ENCODE measurements around the gene UBL4A. TPM values are rescaled to one million over a fixed set of nuclear protein-coding genes. Genes with fewer than 3 reads are reported as not detected.
A peak's percentile ranks its signal among the peaks of the same experiment; 100 is the strongest.

The UBL4A gene
- polyA plus RNA-seq (2012; rRNA removed), result 27.4 and 27.8 TPM in 2 replicates
- 14.0 and 22.7 TPM in 2 replicates for polyA plus RNA-seq (2012; cell fraction: cytosol; rRNA removed)
- 15.0 and 21.3 TPM in 2 replicates for polyA plus RNA-seq (2012; cell fraction: nucleus; rRNA removed)

- Histone ChIP-seq H2AFZ (ENCODE audit: low read depth) (peak within 1 kb of the TSS; percentile 63; the same call in 1 of the 2 replicates), H3K36me3 (replicated peaks in 1 of 2; ENCODE audit: control insufficient read depth in 1 of 2, insufficient read depth in 2 of 2, low read length in 1 of 2) (peaks cover 0 to 14% of the 10 kb centered on the region in 2 experiments), H4K20me1 (ENCODE audit: insufficient read depth) (no peaks in the 10 kb centered on the region), H3K9me3 (no peaks in the 10 kb centered on the region), H3K79me2 (ENCODE audit: insufficient read depth) (peaks cover 19% of the 10 kb centered on the region; the same call in 1 of the 2 replicates), H3K27ac (ENCODE audit: low read depth in 2 of 2, low read length in 1 of 2) (peak within 1 kb of the TSS; percentile 20 to 77; a peak in 3 of 4 replicates), H3K4me2 (peak within 1 kb of the TSS; percentile 80), H3K4me3 (ENCODE audit: low read depth in 2 of 2, low read length in 1 of 2) (peak within 1 kb of the TSS; percentile 56 to 63), H3K27me3 (ENCODE audit: insufficient read depth) (0 out of 2 replicates have a peak, but pooled peaks cover 10% of the 10 kb centered on the region), H3F3A (replicated peaks; ENCODE audit: insufficient read depth) (no peaks in the 10 kb centered on the region), H3K9me2 (no peaks in the 10 kb centered on the region), H3K9ac (peak within 1 kb of the TSS; percentile 49; the same call in 1 of the 2 replicates), H3K4me1 (ENCODE audit: control insufficient read depth in 1 of 2, insufficient read depth in 2 of 2, low read depth in 1 of 2, low read length in 1 of 2) (peaks cover 0 to 17% of the 10 kb centered on the region in 2 experiments; a peak in 1 of 4 replicates)
- DNase-seq, result peak; percentile 86
- CTCF ChIA-PET, result interaction anchor here (1.1 to 1.4 kb wide), 3 partner anchors 27 to 87 kb away, joined by 3 to 4 read pairs (median 4); no protein-coding TSS in a partner anchor
- TF ChIP-seq NFIC (IDR thresholded peaks at IDR 0.05; ENCODE audit: borderline replicate concordance), result no peak
- 0% methylated on average over 1 of the region's 95 CpGs for WGBS (ENCODE audit: low lambda C conversion rate)
- POLR2A ChIA-PET, result interaction anchor here (1.5 to 2.4 kb wide), 4 partner anchors 8 to 89 kb away, joined by 4 to 8 read pairs (median 6); partner anchors contain the start of genes LAGE3 and RPL10
These were observed at the start of gene UBL4A for GRCh38 chrX:154486396-154487207. Gene UBL4A (minus strand): TSS chrX:154486615. CDS start chrX:154486584, 31 bp downstream.

GRCh38 chrX:154535892-154536291 is 49.5 kb upstream of the UBL4A start:
- 60% methylated on average over 1 of the region's 9 CpGs for WGBS (ENCODE audit: low lambda C conversion rate)
- H3K4me1 ChIP-seq (ENCODE audit: control insufficient read depth in 1 of 2, insufficient read depth in 2 of 2, low read depth in 1 of 2, low read length in 1 of 2), result peaks cover 0 to 10% of the 10 kb centered on the region in 2 experiments; a peak in 1 of 4 replicates
- POLR2A ChIA-PET, result no interaction called here

More at GRCh38 chrX:154535892-154536291, 49.5 kb upstream of the UBL4A start:
- H3K4me2 ChIP-seq, result no peak overlapping the region
- H3K36me3 ChIP-seq (replicated peaks in 1 of 2; ENCODE audit: control insufficient read depth in 1 of 2, insufficient read depth in 2 of 2, low read length in 1 of 2), result peaks cover 3 to 20% of the 10 kb centered on the region in 2 experiments
- no peaks in the 10 kb centered on the region for H3K9me3 ChIP-seq
- no peak for DNase-seq
- no peak for TF ChIP-seq MEF2A (IDR thresholded peaks at IDR 0.05; ENCODE audit: borderline replicate concordance, low read depth)
- TF ChIP-seq NRF1 (IDR thresholded peaks at IDR 0.05; ENCODE audit: low read depth, low read length), result no peak
- TF ChIP-seq RXRA (IDR thresholded peaks at IDR 0.05; ENCODE audit: borderline replicate concordance, low read depth), result no peak
- TF ChIP-seq RCOR1 (IDR thresholded peaks at IDR 0.05; ENCODE audit: low read length), result no peak
- no peak for TF ChIP-seq TCF12 (IDR thresholded peaks at IDR 0.05)
- TF ChIP-seq YY1 (IDR thresholded peaks at IDR 0.05; ENCODE audit: low read depth), result no peak
- no peak for TF ChIP-seq ELF1 (IDR thresholded peaks at IDR 0.05)
- no peak for TF ChIP-seq JUND (IDR thresholded peaks at IDR 0.05)
- TF ChIP-seq MAX (IDR thresholded peaks at IDR 0.05; ENCODE audit: low read depth), result no peak
- TF ChIP-seq EP300 (IDR thresholded peaks at IDR 0.05; ENCODE audit: borderline replicate concordance in 1 of 2, low read depth in 1 of 2, low read length in 1 of 2), result no peak
- TF ChIP-seq SIN3A (IDR thresholded peaks at IDR 0.05; ENCODE audit: borderline replicate concordance, low read depth, low read length), result no peak
- no peak for TF ChIP-seq FOXJ3 (CRISPR knock-in tag; IDR thresholded peaks at IDR 0.05)
- no peak for TF ChIP-seq EZH2phosphoT487 (IDR thresholded peaks at IDR 0.05; ENCODE audit: borderline replicate concordance, low read depth)
- TF ChIP-seq RAD21 (IDR thresholded peaks at IDR 0.05; ENCODE audit: low read length), result no peak
- TF ChIP-seq NFIC (IDR thresholded peaks at IDR 0.05; ENCODE audit: borderline replicate concordance), result no peak
- TF ChIP-seq IRF3 (IDR thresholded peaks at IDR 0.05; ENCODE audit: low read depth, low read length), result no peak
- no peak for TF ChIP-seq USF2 (IDR thresholded peaks at IDR 0.05; ENCODE audit: borderline replicate concordance, low read depth, low read length)
- no peak for TF ChIP-seq USF1 (IDR thresholded peaks at IDR 0.05; ENCODE audit: borderline replicate concordance, low read depth)
- H4K20me1 ChIP-seq (ENCODE audit: insufficient read depth), result no peaks in the 10 kb centered on the region
- H3K9me2 ChIP-seq, result no peaks in the 10 kb centered on the region
- H3K27ac ChIP-seq (ENCODE audit: low read depth in 2 of 2, low read length in 1 of 2), result no peak overlapping the region
- H2AFZ ChIP-seq (ENCODE audit: low read depth), result no peak overlapping the region
- peaks cover 24% of the 10 kb centered on the region; the same call in 1 of the 2 replicates for H3K79me2 ChIP-seq (ENCODE audit: insufficient read depth)
- H3K9ac ChIP-seq, result no peak overlapping the region
- no peaks in the 10 kb centered on the region for H3F3A ChIP-seq (replicated peaks; ENCODE audit: insufficient read depth)
- CTCF ChIA-PET, result interaction anchor here (0.6 to 2.5 kb wide), 9 partner anchors 9 to 988 kb away, joined by 3 to 11 read pairs (median 4); partner anchors contain the start of genes IKBKG and UBL4A
- H3K4me3 ChIP-seq (ENCODE audit: low read depth in 2 of 2, low read length in 1 of 2), result no peak overlapping the region
- H3K27me3 ChIP-seq (ENCODE audit: insufficient read depth), result no peaks in the 10 kb centered on the region; the same call in 1 of the 2 replicates
